Caco-2 (cell line): Measurements from ENCODE around the gene DKK1. TPM values are rescaled to one million over a fixed set of nuclear protein-coding genes. Genes with fewer than 3 reads are reported as not detected.

Experiments used
- BruUV-seq: library from RNA; stranded (reverse); fragments of 400-500 nt; replicated peaks from 2 replicates; lab custom pipeline; 2021; lab: Mats Ljungman, UMichigan
- CTCF ChIA-PET: fragments of 300-600 bp; sonication (Branson Sonifier 250); formaldehyde crosslinking; loops from one replicate; lab custom pipeline; 2022; ENCODE audit warnings: antibody characterized with exemption; lab: Charles Lee
- POLR2A ChIA-PET: fragments of 300-600 bp; sonication (Branson Sonifier 250); formaldehyde crosslinking; loops from one replicate; lab custom pipeline; 2022; ENCODE audit warnings: antibody characterized with exemption; lab: Charles Lee
- DNase-seq, 2 experiments: peaks; one replicate each; pipeline versions ENCODE4 v3.0.0 to v3.0.0-alpha.2; 2020 to 2022
- H3K27me3 ChIP-seq: replicated peaks from 2 replicates; pipeline ENCODE4 v1.6.0; 2011; ENCODE audit warnings: low read length; ENCODE audit not compliant: control insufficient read depth, insufficient read depth
- H3K36me3 ChIP-seq: 2 replicates; pipeline ENCODE4 v1.5.1; 2011; ENCODE audit warnings: low read length; ENCODE audit not compliant: control insufficient read depth, insufficient read depth
- H3K4me1 ChIP-seq: fragments of 250-450 bp; sonication (Bioruptor Pico); 2 replicates; pipeline ENCODE4 v1.5.1; 2020; ENCODE audit warnings: mild to moderate bottlenecking
- H3K4me3 ChIP-seq: 2 replicates; pipeline ENCODE4 v1.5.1; 2011; ENCODE audit warnings: low read depth, mild to moderate bottlenecking, control low read depth, low read length
- H3K9me3 ChIP-seq: fragments of 250-450 bp; sonication (Bioruptor Pico); 2 replicates; pipeline ENCODE4 v1.5.1; 2020; ENCODE audit warnings: mild to moderate bottlenecking, moderate library complexity
- H3K27ac Mint-ChIP-seq: one replicate; pipeline ENCODE4 v1.8.0; 2022; ENCODE audit warnings: mixed read lengths; ENCODE audit not compliant: unreplicated experiment
- H3K27me3 Mint-ChIP-seq: one replicate; pipeline ENCODE4 v1.8.0; 2022; ENCODE audit warnings: mixed read lengths; ENCODE audit not compliant: insufficient read depth, unreplicated experiment
- H3K36me3 Mint-ChIP-seq: one replicate; pipeline ENCODE4 v1.8.0; 2022; ENCODE audit warnings: mild to moderate bottlenecking, mixed read lengths; ENCODE audit not compliant: insufficient read depth, unreplicated experiment
- H3K4me1 Mint-ChIP-seq: one replicate; pipeline ENCODE4 v1.8.0; 2022; ENCODE audit warnings: low read depth, mixed read lengths; ENCODE audit not compliant: unreplicated experiment
- H3K4me3 Mint-ChIP-seq: one replicate; pipeline ENCODE4 v1.8.0; 2022; ENCODE audit warnings: mild to moderate bottlenecking, moderate library complexity, mixed read lengths; ENCODE audit not compliant: unreplicated experiment
- H3K9me3 Mint-ChIP-seq: one replicate; pipeline ENCODE4 v1.8.0; 2022; ENCODE audit warnings: mixed read lengths; ENCODE audit not compliant: unreplicated experiment
- intact Hi-C: fragments of 100-400 bp; cut with micrococcal nuclease; formaldehyde crosslinking; loops from one replicate; pipeline ENCODE4 v1.10.0; 2022; ENCODE audit not compliant: unreplicated experiment
- total RNA-seq: library from RNA; stranded (reverse); gene quantifications from 2 replicates; pipeline ENCODE4 v1.2.3, GENCODE V29; 2022
- TF ChIP-seq, protein P1 (sequence below), 2 experiments: fragments of 200-600 bp in 1 of 2; IDR thresholded peaks; 1 replicate in 1 of 2; 2 replicates in 1 of 2; pipeline versions ENCODE4 v1.5.1 to v1.8.0; 2011 to 2022; ENCODE audit warnings: antibody characterized with exemption in 1 of 2, control low read depth in 1 of 2, inconsistent platforms in 1 of 2, low read depth in 1 of 2, low read length in 1 of 2, mild to moderate bottlenecking in 1 of 2, moderate library complexity in 1 of 2; ENCODE audit not compliant: insufficient read depth in 1 of 2, severe bottlenecking in 1 of 2, unreplicated experiment in 1 of 2

Gene DKK1
- total RNA-seq, 1 experiment from 2014 or later = 1,866 TPM

DNA sequence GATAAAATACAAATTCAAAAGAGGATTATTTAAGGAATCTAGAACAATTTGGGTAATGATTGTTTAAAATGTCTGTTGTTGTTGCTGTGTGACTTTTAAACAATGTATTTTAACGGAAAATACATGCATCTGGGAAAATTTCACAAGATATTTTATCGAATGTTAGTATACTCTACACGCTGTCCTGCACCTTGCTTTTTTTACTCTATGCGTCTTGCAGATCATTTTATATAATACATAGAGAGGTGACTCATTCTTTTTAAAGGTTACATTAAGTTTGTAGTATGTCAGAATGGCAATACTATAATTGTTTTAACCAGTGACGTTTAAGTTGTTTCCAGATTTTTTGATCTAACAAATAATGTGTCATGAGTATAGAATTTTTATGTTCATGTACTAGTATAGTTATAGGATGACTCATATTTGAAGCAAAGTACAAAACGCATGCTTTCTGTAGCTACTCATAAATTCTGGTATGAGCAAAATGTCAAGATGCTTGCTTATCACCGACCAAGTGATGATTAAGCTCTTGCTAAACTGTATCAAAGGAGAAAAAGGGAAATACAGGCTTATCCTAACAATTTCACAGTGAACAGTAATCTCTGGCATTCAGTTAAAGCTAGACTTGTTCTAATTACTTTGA is 4.9 kb downstream of the DKK1 start:
- DNase-seq = peak in 1 of 2 experiments; percentile 63
- no TSS peak for BruUV-seq
- Histone ChIP-seq H3K4me3 (no peak overlapping the region), H3K9me3 (no peaks in the 10 kb centered on the region), H3K27me3 (no peaks in the 10 kb centered on the region), H3K4me1 (peaks cover 43% of the 10 kb centered on the region), H3K36me3 (peaks cover 3% of the 10 kb centered on the region; the same call in 1 of the 2 replicates)
- peak overlapping the region; percentile 96 for H3K4me3 Mint-ChIP-seq
- peaks cover 85% of the 10 kb centered on the region for H3K36me3 Mint-ChIP-seq
- H3K27me3 Mint-ChIP-seq = no peaks in the 10 kb centered on the region
- no peaks in the 10 kb centered on the region for H3K9me3 Mint-ChIP-seq
- H3K27ac Mint-ChIP-seq = peak overlapping the region; percentile 70
- CTCF ChIA-PET = interaction anchor here (0.8 to 1.2 kb wide), 3 partner anchors 147 to 169 kb away, joined by 3 read pairs; no protein-coding TSS in a partner anchor
- TF ChIP-seq, protein P1, sequence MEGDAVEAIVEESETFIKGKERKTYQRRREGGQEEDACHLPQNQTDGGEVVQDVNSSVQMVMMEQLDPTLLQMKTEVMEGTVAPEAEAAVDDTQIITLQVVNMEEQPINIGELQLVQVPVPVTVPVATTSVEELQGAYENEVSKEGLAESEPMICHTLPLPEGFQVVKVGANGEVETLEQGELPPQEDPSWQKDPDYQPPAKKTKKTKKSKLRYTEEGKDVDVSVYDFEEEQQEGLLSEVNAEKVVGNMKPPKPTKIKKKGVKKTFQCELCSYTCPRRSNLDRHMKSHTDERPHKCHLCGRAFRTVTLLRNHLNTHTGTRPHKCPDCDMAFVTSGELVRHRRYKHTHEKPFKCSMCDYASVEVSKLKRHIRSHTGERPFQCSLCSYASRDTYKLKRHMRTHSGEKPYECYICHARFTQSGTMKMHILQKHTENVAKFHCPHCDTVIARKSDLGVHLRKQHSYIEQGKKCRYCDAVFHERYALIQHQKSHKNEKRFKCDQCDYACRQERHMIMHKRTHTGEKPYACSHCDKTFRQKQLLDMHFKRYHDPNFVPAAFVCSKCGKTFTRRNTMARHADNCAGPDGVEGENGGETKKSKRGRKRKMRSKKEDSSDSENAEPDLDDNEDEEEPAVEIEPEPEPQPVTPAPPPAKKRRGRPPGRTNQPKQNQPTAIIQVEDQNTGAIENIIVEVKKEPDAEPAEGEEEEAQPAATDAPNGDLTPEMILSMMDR (IDR thresholded peaks at IDR 0.05; ENCODE audit: insufficient read depth in 1 of 2, low read depth in 1 of 2, low read length in 1 of 2, severe bottlenecking in 1 of 2, unreplicated experiment in 1 of 2) = no peak
- POLR2A ChIA-PET = interaction anchor here (0.9 kb wide), 1 partner anchor 169 kb away, joined by 4 read pairs; no protein-coding TSS in a partner anchor
- intact Hi-C loops = loop anchor here (1.0 kb wide), 4 partner anchors 35 to 133 kb away; no protein-coding TSS in a partner anchor
- peaks cover 37% of the 10 kb centered on the region for H3K4me1 Mint-ChIP-seq

DNA sequence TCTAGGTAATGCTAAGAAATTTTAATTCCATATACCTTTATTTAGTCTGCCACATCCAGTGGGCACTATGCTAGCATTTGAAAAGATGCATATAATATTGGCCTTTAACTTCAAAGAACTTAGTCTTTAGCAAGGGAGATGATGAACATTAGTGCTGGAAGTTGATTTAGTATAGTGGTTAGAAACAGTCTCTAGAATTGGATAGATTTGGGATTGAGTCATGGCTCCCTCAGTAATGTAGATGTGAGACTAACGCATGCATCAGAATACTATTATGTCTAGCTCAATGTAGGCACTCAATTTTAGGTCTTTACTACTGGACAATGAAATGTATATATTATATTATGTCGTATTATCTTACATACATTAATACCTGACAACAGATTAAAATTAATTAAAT is 5.8 kb downstream of the DKK1 start:
- ChIA-PET POLR2A (no interaction called here), CTCF (interaction anchor here (1.1 to 1.2 kb wide), 2 partner anchors 167 to 168 kb away, joined by 3 read pairs; no protein-coding TSS in a partner anchor)
- intact Hi-C loops = loop anchor here (1.0 kb wide), 4 partner anchors 34 to 132 kb away; no protein-coding TSS in a partner anchor
- H3K27me3 Mint-ChIP-seq = no peaks in the 10 kb centered on the region
- H3K4me1 Mint-ChIP-seq = peaks cover 37% of the 10 kb centered on the region
- H3K27ac Mint-ChIP-seq = no peak overlapping the region
- TF ChIP-seq, protein P1 (IDR thresholded peaks at IDR 0.05; ENCODE audit: insufficient read depth in 1 of 2, low read depth in 1 of 2, low read length in 1 of 2, severe bottlenecking in 1 of 2, unreplicated experiment in 1 of 2) = no peak
- H3K9me3 Mint-ChIP-seq = no peaks in the 10 kb centered on the region
- H3K36me3 Mint-ChIP-seq = peaks cover 75% of the 10 kb centered on the region
- no peak overlapping the region for H3K4me3 ChIP-seq
- DNase-seq = no peak
- H3K27me3 ChIP-seq = no peaks in the 10 kb centered on the region
- no peak overlapping the region for H3K4me3 Mint-ChIP-seq
- H3K9me3 ChIP-seq = no peaks in the 10 kb centered on the region
- H3K4me1 ChIP-seq = peaks cover 53% of the 10 kb centered on the region
- H3K36me3 ChIP-seq = peaks cover 3% of the 10 kb centered on the region; the same call in 1 of the 2 replicates
- no TSS peak for BruUV-seq

DNA sequence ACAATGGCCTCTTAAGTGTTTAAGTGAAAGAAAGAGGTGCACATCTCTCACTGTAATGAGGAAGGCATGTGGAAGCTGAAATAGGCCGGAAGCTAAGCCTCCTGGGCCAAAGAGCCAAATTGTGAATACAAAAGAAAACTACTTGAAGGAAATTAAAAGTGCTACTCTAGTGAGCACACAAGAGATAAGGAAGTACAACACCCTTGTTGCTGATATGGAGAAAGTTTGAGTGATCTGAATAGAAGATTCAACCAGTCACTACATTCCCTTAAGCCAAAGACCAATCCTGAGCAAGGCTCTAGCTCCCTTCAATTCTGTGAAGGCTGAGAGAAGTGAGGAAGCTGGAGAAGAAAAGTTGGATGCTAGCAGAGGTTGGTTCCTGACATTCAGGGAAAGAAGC is 8.2 kb downstream of the DKK1 start:
- ChIA-PET POLR2A (interaction anchor here (1.5 kb wide), 1 partner anchor 8 kb away, joined by 4 read pairs; the partner anchor contains the start of gene DKK1), CTCF (interaction anchor here (1.1 to 1.5 kb wide), 3 partner anchors 9 to 167 kb away, joined by 3 to 7 read pairs (median 3); partner anchors contain the start of gene DKK1)
- no peaks in the 10 kb centered on the region for H3K27me3 Mint-ChIP-seq
- intact Hi-C loops = no loop called here
- peak overlapping the region; percentile 72 for H3K4me3 Mint-ChIP-seq
- peak overlapping the region; percentile 44 for H3K27ac Mint-ChIP-seq
- peaks cover 72% of the 10 kb centered on the region for H3K4me1 ChIP-seq
- no peak overlapping the region for H3K4me3 ChIP-seq
- DNase-seq = no peak
- no peaks in the 10 kb centered on the region for H3K9me3 ChIP-seq
- H3K27me3 ChIP-seq = no peaks in the 10 kb centered on the region
- no TSS peak for BruUV-seq
- peaks cover 52% of the 10 kb centered on the region for H3K4me1 Mint-ChIP-seq
- peaks cover 72% of the 10 kb centered on the region for H3K36me3 Mint-ChIP-seq
- H3K36me3 ChIP-seq = no peaks in the 10 kb centered on the region
- TF ChIP-seq, protein P1 (IDR thresholded peaks at IDR 0.05; ENCODE audit: insufficient read depth in 1 of 2, low read depth in 1 of 2, low read length in 1 of 2, severe bottlenecking in 1 of 2, unreplicated experiment in 1 of 2) = no peak
- H3K9me3 Mint-ChIP-seq = peaks cover 11% of the 10 kb centered on the region
